Lower lobe of right lung (tissue), 2 donors: Measurements from ENCODE around the gene FGFBP2. TPM values are rescaled to one million over a fixed set of nuclear protein-coding genes. Genes with fewer than 3 reads are reported as not detected.
"Not testable (repeated sequence)": the region's sequence is repeated elsewhere in the genome, so short reads cannot be mapped to it uniquely, and the experiment has no call there.

Experiments
- ATAC-seq, 2 donors: fragments of 200-7000 bp; cut with Tn5 transposase; one replicate each; pipeline ENCODE4 v1.9.1; 2020 to 2022; ENCODE audit warnings: mild to moderate bottlenecking in 2 of 2, moderate library complexity in 2 of 2
- DNase-seq: peaks from one replicate; pipeline ENCODE4 v3.0.0-alpha.2; 2020
- H3K27ac ChIP-seq: fragments of 200-600 bp; one replicate; pipeline ENCODE4 v1.8.0; 2022
- H3K27me3 ChIP-seq: fragments of 200-600 bp; one replicate; pipeline ENCODE4 v1.8.0; 2022; ENCODE audit warnings: low read depth
- H3K36me3 ChIP-seq: fragments of 200-600 bp; one replicate; pipeline ENCODE4 v1.8.0; 2022; ENCODE audit warnings: mild to moderate bottlenecking
- H3K4me1 ChIP-seq: fragments of 200-600 bp; one replicate; pipeline ENCODE4 v1.8.0; 2022
- H3K4me3 ChIP-seq: fragments of 200-600 bp; one replicate; pipeline ENCODE4 v1.8.0; 2022; ENCODE audit warnings: mild to moderate bottlenecking
- H3K9me3 ChIP-seq: fragments of 200-600 bp; one replicate; pipeline ENCODE4 v1.8.0; 2022
- intact Hi-C: fragments of 100-400 bp; cut with DNase I; formaldehyde crosslinking; loops from one replicate; pipeline ENCODE4 v1.11.0; 2022
- total RNA-seq: library from RNA; stranded (reverse); fragmentation: NEBNext Ultra II Directional; extraction: Animal tissue kit (Norgen Biotek cat#: 25700); gene quantifications from one replicate; pipeline ENCODE4 v1.2.1, GENCODE V29; 2021
- TF ChIP-seq, protein P1 (sequence below): fragments of 200-600 bp; IDR thresholded peaks from one replicate; pipeline ENCODE4 v1.8.0; 2022; ENCODE audit warnings: antibody characterized with exemption, mild to moderate bottlenecking
- donor health status: DM: no; HTN: yes; CAD: no; lungs with severe emphysema.

Gene FGFBP2
- total RNA-seq, 1 donor from 2014 or later, result 5.1 TPM

- Histone ChIP-seq H3K4me3 (no peak overlapping the region), H3K36me3 (no peaks in the 10 kb centered on the region), H3K27ac (no peak overlapping the region), H3K27me3 (no peaks in the 10 kb centered on the region), H3K9me3 (no peaks in the 10 kb centered on the region), H3K4me1 (no peaks in the 10 kb centered on the region)
- DNase-seq (peak; percentile 59), ATAC-seq (peak; percentile 53 to 69)
- intact Hi-C loops, result no loop called here
- TF ChIP-seq, protein P1, sequence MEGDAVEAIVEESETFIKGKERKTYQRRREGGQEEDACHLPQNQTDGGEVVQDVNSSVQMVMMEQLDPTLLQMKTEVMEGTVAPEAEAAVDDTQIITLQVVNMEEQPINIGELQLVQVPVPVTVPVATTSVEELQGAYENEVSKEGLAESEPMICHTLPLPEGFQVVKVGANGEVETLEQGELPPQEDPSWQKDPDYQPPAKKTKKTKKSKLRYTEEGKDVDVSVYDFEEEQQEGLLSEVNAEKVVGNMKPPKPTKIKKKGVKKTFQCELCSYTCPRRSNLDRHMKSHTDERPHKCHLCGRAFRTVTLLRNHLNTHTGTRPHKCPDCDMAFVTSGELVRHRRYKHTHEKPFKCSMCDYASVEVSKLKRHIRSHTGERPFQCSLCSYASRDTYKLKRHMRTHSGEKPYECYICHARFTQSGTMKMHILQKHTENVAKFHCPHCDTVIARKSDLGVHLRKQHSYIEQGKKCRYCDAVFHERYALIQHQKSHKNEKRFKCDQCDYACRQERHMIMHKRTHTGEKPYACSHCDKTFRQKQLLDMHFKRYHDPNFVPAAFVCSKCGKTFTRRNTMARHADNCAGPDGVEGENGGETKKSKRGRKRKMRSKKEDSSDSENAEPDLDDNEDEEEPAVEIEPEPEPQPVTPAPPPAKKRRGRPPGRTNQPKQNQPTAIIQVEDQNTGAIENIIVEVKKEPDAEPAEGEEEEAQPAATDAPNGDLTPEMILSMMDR, result no peak
Measured at GRCh38 chr4:15920723-15921591, 42.0 kb downstream of the FGFBP2 start.

GRCh38 chr4:15918484-15919129 is 44.4 kb downstream of the FGFBP2 start:
- Histone ChIP-seq H3K36me3 (no peaks in the 10 kb centered on the region), H3K27me3 (no peaks in the 10 kb centered on the region), H3K27ac (no peak overlapping the region), H3K9me3 (no peaks in the 10 kb centered on the region), H3K4me3 (no peak overlapping the region), H3K4me1 (no peaks in the 10 kb centered on the region)
- ATAC-seq, result peak; percentile 78 to 80
- DNase-seq, result peak; percentile 53
- TF ChIP-seq, protein P1, result no peak
- intact Hi-C loops, result no loop called here

GRCh38 chr4:15917297-15917696 is 45.7 kb downstream of the FGFBP2 start:
- Histone ChIP-seq H3K4me1 (no peaks in the 10 kb centered on the region), H3K9me3 (no peaks in the 10 kb centered on the region), H3K27me3 (no peaks in the 10 kb centered on the region), H3K27ac (no peak overlapping the region), H3K36me3 (no peaks in the 10 kb centered on the region), H3K4me3 (no peak overlapping the region)
- TF ChIP-seq, protein P1, result no peak
- ATAC-seq, result no peak
- DNase-seq, result no peak
- intact Hi-C loops, result no loop called here

- H3K27me3 ChIP-seq, H3K36me3 ChIP-seq, DNase-seq, ATAC-seq, H3K4me1 ChIP-seq, H3K27ac ChIP-seq, H3K9me3 ChIP-seq, intact Hi-C loops, H3K4me3 ChIP-seq: not testable (repeated sequence)
Measured at GRCh38 chr4:15916358-15916757, 46.6 kb downstream of the FGFBP2 start.

- Histone ChIP-seq H3K27ac (no peak overlapping the region), H3K9me3 (no peaks in the 10 kb centered on the region), H3K27me3 (no peaks in the 10 kb centered on the region), H3K4me1 (no peaks in the 10 kb centered on the region), H3K4me3 (no peak overlapping the region), H3K36me3 (no peaks in the 10 kb centered on the region)
- DNase-seq (no peak), ATAC-seq (no peak)
- TF ChIP-seq, protein P1, result no peak
- intact Hi-C loops, result no loop called here
Measured at GRCh38 chr4:15914736-15915135, 48.2 kb downstream of the FGFBP2 start.

DNA sequence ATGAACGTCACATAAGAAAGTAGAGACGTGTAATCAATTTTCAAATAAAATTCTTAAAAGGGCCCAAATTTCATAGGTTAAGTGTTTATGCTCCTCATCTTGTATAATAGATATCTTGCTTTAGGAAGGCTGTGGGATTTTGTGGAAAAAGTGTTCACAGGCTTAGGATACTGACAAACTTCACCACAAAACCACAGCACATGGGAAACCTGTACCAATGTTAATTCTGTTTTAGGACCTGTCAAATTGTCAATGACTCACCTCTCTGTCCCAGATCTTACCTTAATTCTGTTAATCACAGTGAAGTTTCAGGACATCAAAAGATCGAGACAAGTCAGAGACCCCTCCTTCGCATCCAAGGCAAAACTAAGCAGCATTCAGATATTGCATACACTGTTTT is 48.7 kb downstream of the FGFBP2 start:
- Histone ChIP-seq H3K4me3 (no peak overlapping the region), H3K27ac (no peak overlapping the region), H3K27me3 (no peaks in the 10 kb centered on the region), H3K36me3 (no peaks in the 10 kb centered on the region), H3K4me1 (no peaks in the 10 kb centered on the region), H3K9me3 (no peaks in the 10 kb centered on the region)
- ATAC-seq, result no peak
- TF ChIP-seq, protein P1, result no peak
- intact Hi-C loops, result no loop called here
- DNase-seq, result no peak
